Adipose tissue (tissue), 3 donors: ENCODE results near the gene MLLT3. TPM values are rescaled to one million over a fixed set of nuclear protein-coding genes. Genes with fewer than 3 reads are reported as not detected.

Experiments
- H3K27ac ChIP-seq: one replicate; pipeline ENCODE4 v1.5.1; 2013; ENCODE audit warnings: low read depth, low read length
- whole genome bisulfite sequencing, 3 donors: extraction: QIAGEN DNeasy Blood & Tissue Kit; methylation state at CpG; one replicate each; pipeline ENCODE4 v1.1.7; 2013; 5-methylcytosine and 5-hydroxymethylcytosine counted together
- polyA plus RNA-seq, 3 donors: library from polyadenylated mRNA; stranded (reverse); fragments of 200-250 nt; gene quantifications; one replicate each; pipeline ENCODE4 v1.2.3, GENCODE V29; 2013
- donor health status: healthy with polysubstance abuse.
- donor health status: Bipolar disorder and iron deficiency.
- donor health status: healthy.

MLLT3 gene
- polyA plus RNA-seq, 3 donors: 2.5 to 10.7 (median 5.9) TPM

DNA sequence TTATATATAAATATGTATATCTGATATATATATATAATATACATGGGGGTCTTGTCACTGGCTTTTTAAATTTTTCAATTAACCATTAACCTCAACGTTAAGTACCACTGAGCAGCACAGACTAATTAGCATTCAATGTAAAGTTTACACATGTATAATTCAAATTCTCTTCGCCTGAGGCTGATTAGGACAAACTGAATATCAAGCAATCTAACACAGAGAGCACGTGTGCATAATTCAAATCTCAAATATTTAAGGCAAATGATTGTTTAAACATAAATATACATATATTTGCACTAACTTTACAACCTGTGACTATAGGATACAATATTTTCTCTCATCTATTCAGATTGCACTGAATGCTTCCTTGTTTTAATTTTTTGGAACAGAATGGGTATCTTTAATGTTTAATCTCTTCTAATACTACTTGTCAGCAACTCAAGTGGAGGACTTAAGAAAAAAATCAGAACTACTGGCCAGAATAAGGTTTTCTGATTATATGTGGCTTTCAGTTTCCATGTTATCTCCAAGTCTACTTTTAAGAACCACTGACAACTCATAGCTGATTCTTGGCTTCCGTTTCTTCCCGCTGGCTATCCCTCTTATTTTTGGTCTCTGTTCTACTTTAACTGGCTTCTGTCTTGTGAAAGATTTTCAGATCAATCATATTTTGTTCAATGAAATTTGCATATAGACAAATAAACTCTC, 204.8 kb downstream of the MLLT3 start:
- WGBS, 3 donors: 87 to 92% (median 91%) methylated on average over 5 of the region's 5 CpGs
- H3K27ac ChIP-seq: no peak overlapping the region

DNA sequence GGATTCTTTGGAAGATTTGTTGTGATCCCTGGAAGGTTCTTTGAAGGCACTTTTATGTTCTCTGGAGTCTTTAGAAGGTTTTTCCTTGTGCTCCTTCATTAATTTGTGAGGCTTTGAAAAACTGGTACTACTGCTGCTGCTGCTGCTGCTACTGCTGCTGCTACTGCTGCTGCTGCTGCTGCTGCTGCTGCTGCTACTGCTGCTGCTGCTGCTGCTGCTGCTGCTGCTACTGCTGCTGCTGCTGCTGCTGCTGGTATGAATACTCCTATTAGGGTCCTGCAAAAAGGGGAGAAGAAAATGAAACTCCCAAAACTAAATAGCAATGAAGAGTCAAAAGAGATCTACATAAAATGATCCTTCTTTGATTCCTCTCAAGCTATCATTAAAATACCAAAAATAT, 208.1 kb downstream of the MLLT3 start:
- H3K27ac ChIP-seq: no peak overlapping the region

GRCh38 chr9:20409321-20410092, 212.8 kb downstream of the MLLT3 start:
- H3K27ac ChIP-seq: no peak overlapping the region

GRCh38 chr9:20408513-20408912, 213.8 kb downstream of the MLLT3 start:
- no peak overlapping the region for H3K27ac ChIP-seq
- WGBS, 3 donors: 42 to 52% (median 47%) methylated on average over 4 of the region's 4 CpGs

GRCh38 chr9:20407013-20407412, 215.3 kb downstream of the MLLT3 start:
- no peak overlapping the region for H3K27ac ChIP-seq

GRCh38 chr9:20406344-20406743, 216.0 kb downstream of the MLLT3 start:
- WGBS, 3 donors: 94 to 95% (median 95%) methylated on average over 4 of the region's 4 CpGs
- H3K27ac ChIP-seq: no peak overlapping the region

GRCh38 chr9:20405616-20406015, 216.7 kb downstream of the MLLT3 start:
- H3K27ac ChIP-seq: no peak overlapping the region
- 94 to 95% (median 95%) methylated on average over 5 of the region's 5 CpGs for WGBS, 3 donors

DNA sequence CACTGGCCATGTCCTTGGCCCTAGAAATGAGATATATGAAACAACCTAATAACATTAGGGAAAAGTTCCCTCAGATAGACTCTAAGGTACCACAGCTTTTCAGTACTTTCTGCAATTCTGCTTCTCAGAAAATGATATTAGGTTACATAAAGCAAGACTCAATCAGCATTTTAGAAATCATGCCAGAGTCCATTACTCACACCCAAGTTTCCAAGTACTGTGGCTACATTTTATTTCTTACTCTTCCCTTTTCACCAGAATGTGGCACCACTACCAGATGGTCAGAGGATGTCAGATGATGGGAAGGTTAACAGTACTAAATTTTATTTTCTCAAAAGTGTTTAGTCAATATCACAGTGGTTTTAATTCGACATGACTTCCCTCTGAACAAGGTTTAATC, 217.2 kb downstream of the MLLT3 start:
- H3K27ac ChIP-seq: no peak overlapping the region

DNA sequence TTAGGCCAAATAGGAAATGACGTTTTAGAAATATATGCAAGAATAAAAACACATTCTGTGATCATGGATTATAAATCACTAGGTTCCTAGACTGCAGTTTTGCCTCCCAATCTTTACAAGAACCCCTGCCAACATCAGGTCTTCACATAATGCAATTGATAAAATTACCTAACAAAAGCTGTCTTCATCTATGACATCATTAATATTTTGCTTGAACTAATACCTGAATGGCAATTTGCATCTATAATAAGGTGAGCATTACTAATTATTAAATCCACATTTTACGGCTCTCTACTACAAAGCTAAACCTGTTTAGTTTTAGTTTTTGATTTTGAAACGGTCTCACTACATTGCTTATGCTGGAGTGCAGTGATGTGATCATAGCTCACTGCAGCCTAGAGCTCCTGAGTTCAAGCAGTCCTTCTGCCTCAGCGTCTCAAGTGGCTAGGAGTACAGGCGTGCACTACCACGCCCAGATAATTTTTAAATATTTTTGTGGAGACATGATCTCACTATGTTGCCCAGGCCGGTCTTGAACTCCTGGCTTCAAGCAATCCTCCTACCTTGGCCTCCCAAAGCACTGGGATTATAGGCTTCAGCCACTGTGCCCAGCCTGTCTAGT, 218.0 kb downstream of the MLLT3 start:
- H3K27ac ChIP-seq: no peak overlapping the region
- WGBS, 3 donors: 93 to 95% (median 94%) methylated on average over 7 of the region's 7 CpGs

More for the DNA sequence above, 217.2 kb downstream of the MLLT3 start:
- WGBS, 3 donors: 67 to 92% (median 68%) methylated on average over 1 of the region's 1 CpG

GRCh38 chr9:20403346-20403745, 219.0 kb downstream of the MLLT3 start:
- WGBS, 3 donors: 86 to 92% (median 89%) methylated on average over 2 of the region's 2 CpGs

GRCh38 chr9:20402273-20402875, 219.9 kb downstream of the MLLT3 start:
- no peak overlapping the region for H3K27ac ChIP-seq
- WGBS, 3 donors: 91 to 92% (median 92%) methylated on average over 4 of the region's 4 CpGs

More at GRCh38 chr9:20403346-20403745, 219.0 kb downstream of the MLLT3 start:
- H3K27ac ChIP-seq: no peak overlapping the region

- WGBS, 3 donors: 53 to 78% (median 63%) methylated on average over 8 of the region's 8 CpGs
- H3K27ac ChIP-seq: no peak overlapping the region
Observed at GRCh38 chr9:20398536-20399338, 223.6 kb downstream of the MLLT3 start.

GRCh38 chr9:20397348-20397747, 225.0 kb downstream of the MLLT3 start:
- 83% methylated on average over 4 of the region's 4 CpGs for WGBS, 3 donors
- no peak overlapping the region for H3K27ac ChIP-seq

- no peak overlapping the region for H3K27ac ChIP-seq
- 88 to 91% (median 90%) methylated on average over 2 of the region's 2 CpGs for WGBS, 3 donors
Observed at GRCh38 chr9:20396509-20396908, 225.8 kb downstream of the MLLT3 start.

DNA sequence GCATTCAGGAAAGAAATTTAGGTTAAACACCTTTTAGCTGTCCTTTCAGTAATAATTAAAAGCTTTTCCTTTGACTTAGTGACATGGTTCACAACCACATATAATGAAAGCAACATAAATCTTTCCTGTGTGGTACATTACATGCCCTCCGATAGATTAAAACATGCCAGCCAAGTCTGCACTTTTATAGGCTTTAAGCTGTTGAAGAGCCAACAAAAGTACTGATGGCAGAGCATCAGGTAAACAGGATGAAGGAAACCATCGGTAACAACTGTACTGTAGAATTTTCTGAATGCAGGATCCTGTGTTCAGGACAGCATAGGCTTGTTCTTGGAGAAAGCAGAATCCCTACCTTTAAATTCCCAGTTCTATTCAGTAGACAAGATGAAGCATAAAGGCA, 226.6 kb downstream of the MLLT3 start:
- no peak overlapping the region for H3K27ac ChIP-seq
- WGBS, 3 donors: 50 to 77% (median 59%) methylated on average over 2 of the region's 2 CpGs

- WGBS, 3 donors: 77 to 86% (median 80%) methylated on average over 5 of the region's 5 CpGs
Observed at GRCh38 chr9:20394969-20395368, 227.3 kb downstream of the MLLT3 start.

DNA sequence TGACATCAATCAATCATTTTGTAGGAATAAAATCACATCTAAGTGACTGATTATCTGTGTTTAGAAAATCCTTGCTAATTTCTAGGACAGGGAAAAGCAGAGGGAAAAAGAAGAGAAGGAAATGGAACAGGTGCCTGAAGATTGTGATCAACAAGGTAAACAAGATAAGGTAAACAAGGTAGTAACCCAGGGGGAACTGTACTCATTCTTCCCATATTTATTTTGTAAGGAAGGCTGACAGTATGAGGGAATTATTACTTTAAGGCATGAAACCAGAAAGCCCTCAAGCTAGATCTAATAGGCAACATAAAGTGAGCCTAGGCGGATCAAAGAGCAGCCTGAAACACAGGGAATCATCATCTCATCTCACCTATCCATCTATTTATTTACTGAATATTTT, 231.1 kb downstream of the MLLT3 start:
- 91 to 100% (median 91%) methylated on average over 1 of the region's 1 CpG for WGBS, 3 donors

More at GRCh38 chr9:20394969-20395368, 227.3 kb downstream of the MLLT3 start:
- H3K27ac ChIP-seq: no peak overlapping the region

DNA sequence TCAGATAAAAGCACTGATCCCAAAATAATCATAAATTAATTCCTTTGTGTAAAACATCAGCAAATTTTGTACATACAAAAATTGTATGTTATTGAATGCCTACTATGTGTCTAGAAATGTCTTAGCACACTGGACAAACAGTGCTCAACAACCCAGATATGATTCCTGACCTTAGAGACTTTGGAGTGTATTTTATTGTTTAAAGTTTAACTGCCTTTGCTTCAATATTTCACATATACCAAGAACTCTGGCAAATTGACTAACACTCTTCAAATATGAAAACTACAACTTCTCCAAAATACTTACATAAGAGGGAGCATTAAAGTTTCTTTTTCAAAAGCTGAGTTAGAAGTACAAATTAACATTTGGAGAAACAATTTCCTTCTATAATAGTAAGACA, 231.9 kb downstream of the MLLT3 start:
- H3K27ac ChIP-seq: no peak overlapping the region

More for the DNA sequence above, 231.1 kb downstream of the MLLT3 start:
- H3K27ac ChIP-seq: no peak overlapping the region
